GM12891 (cell line): ENCODE data around the gene IL1A.

Experiments
- DNase-seq: peaks from one replicate; pipeline ENCODE4 v3.0.0; 2011; ENCODE audit warnings: low spot score; ENCODE audit not compliant: insufficient read length
- FAIRE-seq: peaks from 2 replicates; lab custom pipeline; 2011; peaks lifted over from hg19 to GRCh38; lab: Jason Lieb, UNC
- PAX5 ChIP-seq: IDR thresholded peaks from 2 replicates; pipeline ENCODE4 v1.6.1; 2011; ENCODE audit warnings: low read length, moderate library complexity, mild to moderate bottlenecking; ENCODE audit not compliant: insufficient read depth, severe bottlenecking
- POLR2A ChIP-seq: IDR thresholded peaks from 2 replicates; pipeline ENCODE4 v1.6.1; 2011; ENCODE audit warnings: low read depth, low read length, control low read depth
- POLR2AphosphoS5 ChIP-seq: IDR thresholded peaks from 2 replicates; pipeline ENCODE4 v1.6.1; 2011; ENCODE audit warnings: low read depth, low read length, control low read depth
- POU2F2 ChIP-seq: IDR thresholded peaks from 2 replicates; pipeline ENCODE4 v1.6.1; 2011; ENCODE audit warnings: low read depth, mild to moderate bottlenecking, control low read depth, low read length, moderate library complexity
- SPI1 ChIP-seq: IDR thresholded peaks from 2 replicates; pipeline ENCODE4 v1.6.1; 2011; ENCODE audit warnings: low read depth, low read length, control low read depth
- TAF1 ChIP-seq: IDR thresholded peaks from 2 replicates; pipeline ENCODE4 v1.6.1; 2011; ENCODE audit warnings: low read depth, low read length, control low read depth

The IL1A gene

GRCh38 chr2:112819081-112819480, 34.8 kb upstream of the IL1A start:
- DNase-seq (no peak), FAIRE-seq (no peak)
- TF ChIP-seq POLR2A, result no peak
- no peak for TF ChIP-seq SPI1
- TF ChIP-seq POU2F2, result no peak
- no peak for TF ChIP-seq POLR2AphosphoS5
- no peak for TF ChIP-seq TAF1
- TF ChIP-seq PAX5, result no peak

GRCh38 chr2:112818094-112818902, 34.0 kb upstream of the IL1A start:
- DNase-seq, result no peak
- no peak for FAIRE-seq
- TF ChIP-seq POLR2AphosphoS5 (no peak), POLR2A (no peak), TAF1 (no peak)

- DNase-seq (no peak), FAIRE-seq (no peak)
Measured at GRCh38 chr2:112817082-112817689, 32.9 kb upstream of the IL1A start.

GRCh38 chr2:112814278-112814677, 30.0 kb upstream of the IL1A start:
- no peak for TF ChIP-seq POU2F2
- no peak for TF ChIP-seq PAX5
- TF ChIP-seq POLR2AphosphoS5, result no peak
- TF ChIP-seq TAF1, result no peak
- no peak for TF ChIP-seq POLR2A
- no peak for TF ChIP-seq SPI1
- FAIRE-seq (no peak), DNase-seq (no peak)

More at GRCh38 chr2:112817082-112817689, 32.9 kb upstream of the IL1A start:
- TF ChIP-seq SPI1, result no peak
- TF ChIP-seq POU2F2, result no peak
- TF ChIP-seq PAX5, result no peak
- TF ChIP-seq POLR2AphosphoS5, result no peak
- no peak for TF ChIP-seq TAF1
- no peak for TF ChIP-seq POLR2A

GRCh38 chr2:112813280-112813966, 29.1 kb upstream of the IL1A start:
- FAIRE-seq (no peak), DNase-seq (no peak)
- TF ChIP-seq POLR2AphosphoS5, result no peak
- no peak for TF ChIP-seq SPI1
- TF ChIP-seq POLR2A, result no peak
- TF ChIP-seq POU2F2, result no peak
- no peak for TF ChIP-seq TAF1
- no peak for TF ChIP-seq PAX5

- FAIRE-seq (no peak), DNase-seq (no peak)
- TF ChIP-seq POU2F2, result no peak
- TF ChIP-seq PAX5, result no peak
- no peak for TF ChIP-seq POLR2AphosphoS5
- no peak for TF ChIP-seq SPI1
- TF ChIP-seq POLR2A, result no peak
- TF ChIP-seq TAF1, result no peak
Measured at GRCh38 chr2:112812318-112813267, 28.3 kb upstream of the IL1A start.

- no peak for TF ChIP-seq TAF1
- no peak for TF ChIP-seq PAX5
- 0 out of 2 replicates have a peak, but pooled peaks have one; percentile 40 for TF ChIP-seq SPI1
- FAIRE-seq (no peak), DNase-seq (no peak)
Measured at GRCh38 chr2:112811841-112812306, 27.6 kb upstream of the IL1A start.

- no peak for TF ChIP-seq TAF1
- FAIRE-seq (no peak), DNase-seq (no peak)
Measured at GRCh38 chr2:112811276-112811831, 27.1 kb upstream of the IL1A start.

- DNase-seq, result no peak
- no peak for FAIRE-seq
- TF ChIP-seq POU2F2, result no peak
Measured at GRCh38 chr2:112809112-112809511, 24.8 kb upstream of the IL1A start.
